Measurements from ENCODE around the gene TROAP.
A peak's percentile ranks its signal among the peaks of the same experiment; 100 is the strongest.

Gene TROAP, protein sequence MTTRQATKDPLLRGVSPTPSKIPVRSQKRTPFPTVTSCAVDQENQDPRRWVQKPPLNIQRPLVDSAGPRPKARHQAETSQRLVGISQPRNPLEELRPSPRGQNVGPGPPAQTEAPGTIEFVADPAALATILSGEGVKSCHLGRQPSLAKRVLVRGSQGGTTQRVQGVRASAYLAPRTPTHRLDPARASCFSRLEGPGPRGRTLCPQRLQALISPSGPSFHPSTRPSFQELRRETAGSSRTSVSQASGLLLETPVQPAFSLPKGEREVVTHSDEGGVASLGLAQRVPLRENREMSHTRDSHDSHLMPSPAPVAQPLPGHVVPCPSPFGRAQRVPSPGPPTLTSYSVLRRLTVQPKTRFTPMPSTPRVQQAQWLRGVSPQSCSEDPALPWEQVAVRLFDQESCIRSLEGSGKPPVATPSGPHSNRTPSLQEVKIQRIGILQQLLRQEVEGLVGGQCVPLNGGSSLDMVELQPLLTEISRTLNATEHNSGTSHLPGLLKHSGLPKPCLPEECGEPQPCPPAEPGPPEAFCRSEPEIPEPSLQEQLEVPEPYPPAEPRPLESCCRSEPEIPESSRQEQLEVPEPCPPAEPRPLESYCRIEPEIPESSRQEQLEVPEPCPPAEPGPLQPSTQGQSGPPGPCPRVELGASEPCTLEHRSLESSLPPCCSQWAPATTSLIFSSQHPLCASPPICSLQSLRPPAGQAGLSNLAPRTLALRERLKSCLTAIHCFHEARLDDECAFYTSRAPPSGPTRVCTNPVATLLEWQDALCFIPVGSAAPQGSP

GRCh38 chr12:49322708-49323523 is at the start of gene TROAP:
Gene TROAP, plus strand, starts transcription at chr12:49323255. Its CDS starts 354 bp downstream, at chr12:49323609.
- POLR2A ChIA-PET: interaction anchor here (0.5 to 1.2 kb wide), 8 partner anchors 9 to 418 kb away, joined by 3 to 5 read pairs (median 4); partner anchors contain the start of gene TMBIM6
- H3K4me3 ChIP-seq (ENCODE audit: low read depth, low read length): peak within 1 kb of the TSS; percentile 78
- TF ChIP-seq, protein P1, sequence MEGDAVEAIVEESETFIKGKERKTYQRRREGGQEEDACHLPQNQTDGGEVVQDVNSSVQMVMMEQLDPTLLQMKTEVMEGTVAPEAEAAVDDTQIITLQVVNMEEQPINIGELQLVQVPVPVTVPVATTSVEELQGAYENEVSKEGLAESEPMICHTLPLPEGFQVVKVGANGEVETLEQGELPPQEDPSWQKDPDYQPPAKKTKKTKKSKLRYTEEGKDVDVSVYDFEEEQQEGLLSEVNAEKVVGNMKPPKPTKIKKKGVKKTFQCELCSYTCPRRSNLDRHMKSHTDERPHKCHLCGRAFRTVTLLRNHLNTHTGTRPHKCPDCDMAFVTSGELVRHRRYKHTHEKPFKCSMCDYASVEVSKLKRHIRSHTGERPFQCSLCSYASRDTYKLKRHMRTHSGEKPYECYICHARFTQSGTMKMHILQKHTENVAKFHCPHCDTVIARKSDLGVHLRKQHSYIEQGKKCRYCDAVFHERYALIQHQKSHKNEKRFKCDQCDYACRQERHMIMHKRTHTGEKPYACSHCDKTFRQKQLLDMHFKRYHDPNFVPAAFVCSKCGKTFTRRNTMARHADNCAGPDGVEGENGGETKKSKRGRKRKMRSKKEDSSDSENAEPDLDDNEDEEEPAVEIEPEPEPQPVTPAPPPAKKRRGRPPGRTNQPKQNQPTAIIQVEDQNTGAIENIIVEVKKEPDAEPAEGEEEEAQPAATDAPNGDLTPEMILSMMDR (IDR thresholded peaks at IDR 0.05; ENCODE audit: insufficient read depth, low read length, missing control alignments): no peak
- CTCF ChIA-PET: interaction anchor here (1.2 to 6.5 kb wide), 9 partner anchors 12 to 257 kb away, joined by 3 to 89 read pairs (median 11); partner anchors contain the start of genes C1QL4 and DNAJC22
- DNase-seq (ENCODE audit: low read depth, low spot score): peak; percentile 80

DNA sequence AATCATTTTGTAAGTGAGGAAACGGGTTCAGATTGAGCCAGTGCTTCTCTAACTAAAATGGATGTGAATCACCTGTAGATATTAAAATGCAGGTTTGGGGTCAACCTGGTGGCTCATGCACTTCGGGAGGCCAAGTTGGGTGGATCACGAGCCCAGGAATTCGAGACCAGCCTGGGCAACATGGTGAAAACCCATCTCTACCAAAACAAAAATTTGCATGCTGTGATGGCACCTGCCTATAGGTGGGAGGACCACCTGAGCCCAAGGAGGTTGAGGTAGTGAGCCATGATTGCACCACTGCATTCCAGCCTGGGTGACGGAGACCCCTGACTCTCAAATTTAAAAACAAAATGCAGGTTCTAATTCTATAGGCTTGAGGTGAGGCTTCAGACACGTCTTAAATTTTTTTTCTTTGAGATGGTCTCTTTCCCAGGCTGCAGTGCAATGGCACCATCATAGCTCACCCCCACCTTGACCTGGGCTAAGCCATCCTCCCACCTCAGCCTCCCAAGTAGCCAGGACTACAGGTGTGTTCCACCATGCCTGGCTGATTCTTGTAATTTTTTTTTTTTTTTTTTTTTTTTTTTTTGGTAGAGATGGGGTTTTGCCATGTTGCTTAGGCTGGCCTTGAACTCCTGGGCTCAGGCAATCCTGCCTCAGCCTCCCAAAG is 49.2 kb upstream of the TROAP start:
- TF ChIP-seq, protein P1 (IDR thresholded peaks at IDR 0.05; ENCODE audit: insufficient read depth, low read length, missing control alignments): no peak
- DNase-seq (ENCODE audit: low read depth, low spot score): no peak
- ChIA-PET CTCF (interaction anchor here (0.9 to 2.6 kb wide), 4 partner anchors 14 to 74 kb away, joined by 3 to 26 read pairs (median 3); partner anchors contain the start of gene PRPH), POLR2A (no interaction called here)
- H3K4me3 ChIP-seq (ENCODE audit: low read depth, low read length): no peak overlapping the region

GRCh38 chr12:49274396-49275069 is 48.5 kb upstream of the TROAP start:
- TF ChIP-seq, protein P1 (IDR thresholded peaks at IDR 0.05; ENCODE audit: insufficient read depth, low read length, missing control alignments): no peak
- POLR2A ChIA-PET: no interaction called here
- DNase-seq (ENCODE audit: low read depth, low spot score): no peak
- CTCF ChIA-PET: interaction anchor here (0.7 to 2.9 kb wide), 4 partner anchors 13 to 306 kb away, joined by 3 to 26 read pairs (median 6); no protein-coding TSS in a partner anchor
- H3K4me3 ChIP-seq (ENCODE audit: low read depth, low read length): no peak overlapping the region

GRCh38 chr12:49276304-49277290 is 46.5 kb upstream of the TROAP start:
- no peak overlapping the region for H3K4me3 ChIP-seq (ENCODE audit: low read depth, low read length)
- POLR2A ChIA-PET: interaction anchor here (0.7 to 1.5 kb wide), 2 partner anchors 8 to 11 kb away, joined by 3 to 6 read pairs; no protein-coding TSS in a partner anchor
- TF ChIP-seq, protein P1 (IDR thresholded peaks at IDR 0.05; ENCODE audit: insufficient read depth, low read length, missing control alignments): no peak
- CTCF ChIA-PET: interaction anchor here (0.7 to 2.9 kb wide), 6 partner anchors 9 to 82 kb away, joined by 3 to 26 read pairs (median 5); no protein-coding TSS in a partner anchor
- no peak for DNase-seq (ENCODE audit: low read depth, low spot score)

Data from AG04449 (cell line).